GM18511 (cell line): ENCODE data around the gene ALOX15.
"Not testable (repeated sequence)": the region's sequence is repeated elsewhere in the genome, so short reads cannot be mapped to it uniquely, and the experiment has no call there.

Source experiments
- ATAC-seq: cut with Tn5 transposase; IDR thresholded peaks from one replicate; pipeline ENCODE4 v1.9.1; 2021; ENCODE audit warnings: mild to moderate bottlenecking, moderate library complexity; ENCODE audit not compliant: unreplicated experiment

ALOX15 gene

GRCh38 chr17:4641297-4642195 lies at the start of gene ALOX15:
ALOX15 (minus strand) TSS chr17:4641678; CDS start chr17:4641651, 27 bp downstream.
- ATAC-seq, result no peak

GRCh38 chr17:4690745-4691144 lies 49.3 kb upstream of the ALOX15 start:
- ATAC-seq, result no peak

GRCh38 chr17:4689872-4690271 lies 48.4 kb upstream of the ALOX15 start:
- not testable (repeated sequence) for ATAC-seq

GRCh38 chr17:4683739-4684138 lies 42.3 kb upstream of the ALOX15 start:
- ATAC-seq, result not testable (repeated sequence)

GRCh38 chr17:4679658-4680057 lies 38.2 kb upstream of the ALOX15 start:
- ATAC-seq, result no peak

GRCh38 chr17:4678448-4679026 lies 37.1 kb upstream of the ALOX15 start:
- no peak for ATAC-seq

GRCh38 chr17:4676791-4677190 lies 35.3 kb upstream of the ALOX15 start:
- no peak for ATAC-seq

- ATAC-seq, result no peak
Measured at GRCh38 chr17:4675791-4676190, 34.3 kb upstream of the ALOX15 start.

GRCh38 chr17:4674685-4674998 lies 33.2 kb upstream of the ALOX15 start:
- no peak for ATAC-seq

- ATAC-seq, result no peak
Measured at GRCh38 chr17:4673986-4674684, 32.7 kb upstream of the ALOX15 start.

GRCh38 chr17:4673169-4673568 lies 31.7 kb upstream of the ALOX15 start:
- ATAC-seq, result no peak

GRCh38 chr17:4672751-4673150 lies 31.3 kb upstream of the ALOX15 start:
- ATAC-seq, result no peak

- no peak for ATAC-seq
Measured at GRCh38 chr17:4672055-4672630, 30.7 kb upstream of the ALOX15 start.

- ATAC-seq, result no peak
Measured at GRCh38 chr17:4667166-4667565, 25.7 kb upstream of the ALOX15 start.

GRCh38 chr17:4666296-4666695 lies 24.8 kb upstream of the ALOX15 start:
- no peak for ATAC-seq

- ATAC-seq, result no peak
Measured at GRCh38 chr17:4665027-4665426, 23.5 kb upstream of the ALOX15 start.

GRCh38 chr17:4664230-4664629 lies 22.8 kb upstream of the ALOX15 start:
- ATAC-seq, result no peak

GRCh38 chr17:4663711-4664110 lies 22.2 kb upstream of the ALOX15 start:
- no peak for ATAC-seq

- ATAC-seq, result no peak
Measured at GRCh38 chr17:4658478-4659305, 17.2 kb upstream of the ALOX15 start.

GRCh38 chr17:4657678-4658077 lies 16.2 kb upstream of the ALOX15 start:
- ATAC-seq, result no peak

GRCh38 chr17:4655933-4656332 lies 14.5 kb upstream of the ALOX15 start:
- not testable (repeated sequence) for ATAC-seq
